H1 (cell line): Measurements from ENCODE around the gene ATPAF1. TPM values are rescaled to one million over a fixed set of nuclear protein-coding genes. Genes with fewer than 3 reads are reported as not detected.

Experiments used
- CTCF ChIA-PET: fragments of 300-600 bp; sonication (Branson Sonifier 250); formaldehyde crosslinking; loops from one replicate; lab custom pipeline; 2021; ENCODE audit not compliant: partially characterized antibody; lab: Charles Lee
- POLR2A ChIA-PET: fragments of 300-600 bp; sonication (Branson Sonifier 250); formaldehyde crosslinking; loops from one replicate; lab custom pipeline; 2021; ENCODE audit warnings: inconsistent platforms; ENCODE audit not compliant: partially characterized antibody; lab: Charles Lee
- DNase-seq, 2 experiments: peaks; one replicate each; pipeline versions ENCODE4 v3.0.0 to v3.0.0-alpha.2; 2010 to 2022; ENCODE audit warnings: low spot score in 2 of 2, low read depth in 1 of 2, mixed read lengths in 1 of 2
- FAIRE-seq: peaks from 2 replicates; lab custom pipeline; 2011; peaks lifted over from hg19 to GRCh38; lab: Jason Lieb, UNC
- H2AFZ ChIP-seq: 2 replicates; pipeline ENCODE4 v1.8.1; 2012; ENCODE audit warnings: low read length, inconsistent platforms
- H2AK5ac ChIP-seq: 2 replicates; pipeline ENCODE4 v1.6.1; 2013; ENCODE audit warnings: low read depth, low read length
- H2BK120ac ChIP-seq: replicated peaks from 2 replicates; pipeline ENCODE3; 2013; ENCODE audit warnings: low read depth, low read length, inconsistent platforms
- H2BK12ac ChIP-seq: 2 replicates; pipeline ENCODE4 v1.6.1; 2013; ENCODE audit warnings: low read depth, low read length
- H2BK15ac ChIP-seq: 2 replicates; pipeline ENCODE4 v1.6.1; 2013; ENCODE audit warnings: low read length
- H2BK20ac ChIP-seq: 2 replicates; pipeline ENCODE4 v1.6.1; 2013; ENCODE audit warnings: low read length
- H2BK5ac ChIP-seq: 2 replicates; pipeline ENCODE4 v1.6.1; 2013; ENCODE audit warnings: low read depth, low read length
- H3K14ac ChIP-seq: 2 replicates; pipeline ENCODE4 v1.6.1; 2013; ENCODE audit warnings: inconsistent platforms; ENCODE audit not compliant: insufficient read length
- H3K18ac ChIP-seq: 2 replicates; pipeline ENCODE4 v1.6.1; 2013; ENCODE audit warnings: low read length; ENCODE audit errors: extremely low read depth
- H3K23ac ChIP-seq: 2 replicates; pipeline ENCODE4 v1.6.1; 2013; ENCODE audit warnings: inconsistent platforms; ENCODE audit not compliant: insufficient read length
- H3K23me2 ChIP-seq: 2 replicates; pipeline ENCODE4 v1.6.1; 2013; ENCODE audit warnings: low read depth, low read length
- H3K27ac ChIP-seq: 2 replicates; pipeline ENCODE4 v1.6.1; 2011; ENCODE audit warnings: low read depth, low read length, inconsistent platforms
- H3K27me3 ChIP-seq, 4 experiments: replicated peaks in 1 of 4; 1 replicate in 1 of 4; 2 replicates in 3 of 4; pipeline versions ENCODE4 v1.6.1 to v1.8.1; 2011 to 2013; ENCODE audit warnings: low read length in 3 of 4, mild to moderate bottlenecking in 3 of 4, inconsistent platforms in 2 of 4, mixed read lengths in 2 of 4, moderate library complexity in 1 of 4; ENCODE audit not compliant: control insufficient read depth in 3 of 4, insufficient read depth in 3 of 4; ENCODE audit errors: extremely low read depth in 1 of 4
- H3K36me3 ChIP-seq, 4 experiments: 2 replicates each; pipeline versions ENCODE4 v1.6.1 to v1.8.1; 2011 to 2013; ENCODE audit warnings: mild to moderate bottlenecking in 4 of 4, low read length in 3 of 4, moderate library complexity in 2 of 4, control low read depth in 1 of 4, inconsistent platforms in 1 of 4; ENCODE audit not compliant: insufficient read depth in 4 of 4, control insufficient read depth in 2 of 4
- H3K4ac ChIP-seq: replicated peaks from 2 replicates; pipeline ENCODE3; 2013; ENCODE audit warnings: low read length, low read depth, mixed read lengths, inconsistent platforms; ENCODE audit not compliant: insufficient read length
- H3K4me1 ChIP-seq, 4 experiments: replicated peaks in 1 of 4; 1 replicate in 1 of 4; 2 replicates in 3 of 4; pipeline versions ENCODE4 v1.6.1 to v1.8.1; 2011 to 2013; ENCODE audit warnings: low read length in 3 of 4, inconsistent platforms in 2 of 4, mixed read lengths in 1 of 4; ENCODE audit not compliant: insufficient read depth in 4 of 4, control insufficient read depth in 3 of 4
- H3K4me2 ChIP-seq, 2 experiments: 2 replicates each; pipeline versions ENCODE4 v1.6.1 to v1.8.1; 2011 to 2013; ENCODE audit warnings: low read depth in 2 of 2, low read length in 2 of 2, control low read depth in 1 of 2, inconsistent platforms in 1 of 2, mild to moderate bottlenecking in 1 of 2; ENCODE audit not compliant: insufficient read depth in 1 of 2
- H3K4me3 ChIP-seq, 4 experiments: fragments of 200-600, 300-600 bp in 1 of 4; sonication (generic), shearing (Covaris generic), sonication (Bioruptor Twin) in 1 of 4; 2 replicates each; pipeline versions ENCODE4 v1.5.1 to v1.8.1; 2011 to 2016; ENCODE audit warnings: low read length in 4 of 4, low read depth in 3 of 4, control low read depth in 2 of 4, inconsistent platforms in 2 of 4, mild to moderate bottlenecking in 2 of 4, mixed read lengths in 1 of 4, moderate library complexity in 1 of 4; ENCODE audit not compliant: insufficient read depth in 2 of 4; ENCODE audit errors: extremely low read depth in 1 of 4
- H3K56ac ChIP-seq: replicated peaks from 2 replicates; pipeline ENCODE3; 2013; ENCODE audit warnings: low read depth, mild to moderate bottlenecking, mixed read lengths, low read length, inconsistent platforms; ENCODE audit not compliant: insufficient read length
- H3K79me1 ChIP-seq: 2 replicates; pipeline ENCODE4 v1.6.1; 2013; ENCODE audit warnings: low read depth, low read length, control low read depth
- H3K79me2 ChIP-seq, 2 experiments: 2 replicates each; pipeline versions ENCODE4 v1.6.1 to v1.8.1; 2012 to 2013; ENCODE audit warnings: low read length in 2 of 2, mild to moderate bottlenecking in 2 of 2, inconsistent platforms in 1 of 2; ENCODE audit not compliant: insufficient read depth in 2 of 2, control insufficient read depth in 1 of 2
- H3K9ac ChIP-seq, 4 experiments: replicated peaks in 1 of 4; 1 replicate in 1 of 4; 2 replicates in 3 of 4; pipeline versions ENCODE4 v1.6.1 to v1.8.1; 2011 to 2013; ENCODE audit warnings: low read depth in 3 of 4, low read length in 3 of 4, control low read depth in 2 of 4, mild to moderate bottlenecking in 2 of 4, moderate library complexity in 2 of 4, inconsistent platforms in 1 of 4; ENCODE audit errors: extremely low read depth in 1 of 4
- H3K9me3 ChIP-seq, 2 experiments: 2 replicates each; pipeline versions ENCODE4 v1.6.1 to v1.8.1; 2012 to 2013; ENCODE audit warnings: mild to moderate bottlenecking in 2 of 2, moderate library complexity in 2 of 2, control low read depth in 1 of 2, inconsistent platforms in 1 of 2, low read depth in 1 of 2, low read length in 1 of 2, mixed read lengths in 1 of 2; ENCODE audit not compliant: insufficient read depth in 2 of 2
- H4K20me1 ChIP-seq, 2 experiments: replicated peaks in 1 of 2; 2 replicates each; pipeline versions ENCODE3 to v1.8.1; 2011 to 2013; ENCODE audit warnings: inconsistent platforms in 2 of 2, low read length in 2 of 2, mild to moderate bottlenecking in 1 of 2; ENCODE audit not compliant: insufficient read depth in 2 of 2, control insufficient read depth in 1 of 2
- H4K5ac ChIP-seq: 2 replicates; pipeline ENCODE4 v1.6.1; 2013; ENCODE audit warnings: low read length, low read depth, mixed read lengths, inconsistent platforms; ENCODE audit not compliant: insufficient read length
- H4K8ac ChIP-seq: 2 replicates; pipeline ENCODE4 v1.8.0; 2013; ENCODE audit warnings: mild to moderate bottlenecking, moderate library complexity, low read length, inconsistent platforms; ENCODE audit not compliant: insufficient read depth; ENCODE audit errors: extremely low read depth
- H4K91ac ChIP-seq: replicated peaks from 2 replicates; pipeline ENCODE3; 2013; ENCODE audit warnings: low read length, mixed read lengths, inconsistent platforms; ENCODE audit not compliant: insufficient read length
- CBX8 ChIP-seq: fragments of 300-800, 300-1000 bp; sonication (generic); IDR thresholded peaks from 2 replicates; pipeline ENCODE4 v1.7.1; 2016; ENCODE audit warnings: low read depth, low read length, borderline replicate concordance
- EGR1 ChIP-seq: IDR thresholded peaks from 2 replicates; pipeline ENCODE4 v1.6.1; 2011; ENCODE audit warnings: low read depth, low read length, borderline replicate concordance
- GTF2F1 ChIP-seq: IDR thresholded peaks from 2 replicates; pipeline ENCODE4 v1.6.1; 2012; ENCODE audit warnings: low read depth, low read length, improper control_type of control experiment, borderline replicate concordance
- MAX ChIP-seq: IDR thresholded peaks from 2 replicates; pipeline ENCODE4 v1.6.1; 2012; ENCODE audit warnings: inconsistent platforms
- PHF8 ChIP-seq: fragments of 200-600 bp; sonication (generic); conservative IDR thresholded peaks from 2 replicates; pipeline ENCODE4 v1.7.1; 2012; ENCODE audit warnings: low read depth, mild to moderate bottlenecking, inconsistent platforms, low read length, moderate library complexity
- POU5F1 ChIP-seq: IDR thresholded peaks from 2 replicates; pipeline ENCODE4 v1.6.1; 2011; ENCODE audit warnings: low read depth, mild to moderate bottlenecking, low read length, moderate library complexity
- RNF2 ChIP-seq: fragments of 200-900, 300-1000 bp; sonication (generic); IDR thresholded peaks from 2 replicates; pipeline ENCODE4 v1.7.1; 2016; ENCODE audit warnings: borderline replicate concordance, low read depth, mild to moderate bottlenecking, antibody characterized with exemption, low read length; ENCODE audit not compliant: poor library complexity, severe bottlenecking; ENCODE audit errors: missing control alignments
- RXRA ChIP-seq: IDR thresholded peaks from 2 replicates; pipeline ENCODE4 v1.6.1; 2011; ENCODE audit warnings: low read depth, mild to moderate bottlenecking, low read length, moderate library complexity; ENCODE audit not compliant: insufficient read depth
- SIN3A ChIP-seq, 2 experiments: IDR thresholded peaks in 1 of 2; conservative IDR thresholded peaks in 1 of 2; 2 replicates each; pipeline ENCODE4 v1.6.1; 2011 to 2012; ENCODE audit warnings: low read length in 2 of 2, improper control_type of control experiment in 1 of 2, low read depth in 1 of 2, mild to moderate bottlenecking in 1 of 2
- SIRT6 ChIP-seq: IDR thresholded peaks from one replicate; pipeline ENCODE4 v1.7.1; 2012; ENCODE audit warnings: low read length, inconsistent platforms
- SIX5 ChIP-seq: IDR thresholded peaks from 2 replicates; pipeline ENCODE4 v1.6.1; 2011; ENCODE audit warnings: mild to moderate bottlenecking, low read depth, low read length
- SUZ12 ChIP-seq: fragments of 200-600 bp; sonication (generic); IDR thresholded peaks from 2 replicates; pipeline ENCODE4 v1.6.1; 2012; ENCODE audit warnings: mild to moderate bottlenecking, inconsistent platforms, low read length, moderate library complexity, mixed read lengths
- WGBS, 2 experiments: shearing (Covaris generic) in 1 of 2; methylation state at CpG; one replicate each; pipeline versions ENCODE4 v1.1.6 to v1.1.7; 2013 to 2015; ENCODE audit warnings: low lambda C conversion rate in 2 of 2, mixed read lengths in 2 of 2, inconsistent platforms in 1 of 2, low coverage in 1 of 2, missing lambda C conversion rate in 1 of 2; ENCODE audit not compliant: insufficient replicate concordance in 2 of 2, insufficient coverage in 1 of 2, insufficient read length in 1 of 2; ENCODE audit errors: extremely low coverage in 1 of 2, missing lambda C conversion rate in 1 of 2; 5-methylcytosine and 5-hydroxymethylcytosine counted together
- polyA plus RNA-seq, 7 experiments: library from polyadenylated mRNA; depleted of rRNA in 3 of 7; stranded (reverse) in 5 of 7; unstranded in 2 of 7; fragments of >200 nt in 5 of 7; fragments of 200-250 nt in 2 of 7; gene quantifications; 1 replicate in 5 of 7; 2 replicates in 1 of 7; 4 replicates in 1 of 7; pipeline versions ENCODE4 v1.2.1 to v1.2.3, GENCODE V29; 2011 to 2013; ENCODE audit warnings: missing spikeins in 2 of 7, mixed read lengths in 2 of 7
- total RNA-seq: library from RNA; stranded (reverse); fragmentation: NEBNext Ultra II Directional; extraction: Animal tissue kit (Norgen Biotek cat#: 25700); gene quantifications from 2 replicates; pipeline ENCODE4 v1.2.1, GENCODE V29; 2021

Gene ATPAF1
- total and polyA plus RNA-seq, 2 of the 8 experiments (the other 6 are each of a cell fraction or from before 2014, with no cell fraction given) = 46.7 to 55.9 TPM

GRCh38 chr1:46618754-46619415, 49.3 kb downstream of the ATPAF1 start:
- WGBS, 2 experiments = 80% methylated on average over 4 of the region's 4 CpGs; no CpG with 5 or more reads in 1 of the 2 experiments
- Histone ChIP-seq H3K4ac (no peak overlapping the region), H3K79me1 (no peaks in the 10 kb centered on the region), H3K4me1 (peaks cover 6 to 19% (median 11%) of the 10 kb centered on the region in 4 experiments; a peak in 6 of 7 replicates), H2BK15ac (peak overlapping the region; percentile 61; the same call in 1 of the 2 replicates), H3K79me2 (no peaks in the 10 kb centered on the region), H3K14ac (no peak overlapping the region), H3K4me3 (no peak overlapping the region), H2BK120ac (no peak overlapping the region), H3K27me3 (peaks cover 0 to 11% (median 9%) of the 10 kb centered on the region in 4 experiments; a peak in 5 of 7 replicates), H3K9me3 (no peaks in the 10 kb centered on the region), H4K5ac (no peak overlapping the region), H2AK5ac (0 out of 2 replicates have a peak overlapping the region, but pooled peaks have one; percentile 19), H3K9ac (no peak overlapping the region), H3K27ac (no peak overlapping the region), H2BK12ac (no peak overlapping the region), H4K20me1 (no peaks in the 10 kb centered on the region), H3K36me3 (no peaks in the 10 kb centered on the region), H3K56ac (no peak overlapping the region), H3K4me2 (no peak overlapping the region), H4K8ac (no peak overlapping the region), H3K23me2 (peaks cover 7% of the 10 kb centered on the region; the same call in 1 of the 2 replicates), H3K23ac (no peak overlapping the region), H2AFZ (no peak overlapping the region), H2BK20ac (no peak overlapping the region), H2BK5ac (no peak overlapping the region), H4K91ac (no peak overlapping the region), H3K18ac (no peak overlapping the region)
- DNase-seq = no peak
- FAIRE-seq = no peak
- ChIA-PET POLR2A (interaction anchor here (1.7 to 2.1 kb wide), 2 partner anchors 12 to 14 kb away, joined by 5 to 6 read pairs; partner anchors contain the start of gene MKNK1), CTCF (interaction anchor here (1.2 to 14.2 kb wide), 7 partner anchors 15 to 142 kb away, joined by 3 to 126 read pairs (median 7); partner anchors contain the start of gene MKNK1)
- no peak for TF ChIP-seq GTF2F1
- no peak for TF ChIP-seq CBX8
- no peak for TF ChIP-seq RXRA
- no peak for TF ChIP-seq SUZ12
- TF ChIP-seq SIX5 = no peak
- no peak for TF ChIP-seq POU5F1
- TF ChIP-seq SIRT6 = no peak
- no peak for TF ChIP-seq EGR1
- no peak for TF ChIP-seq SIN3A (conservative IDR thresholded peaks at IDR 0.05 in 1 of 2, IDR thresholded peaks at IDR 0.05 in 1 of 2; ENCODE audit: low read depth in 1 of 2, low read length in 2 of 2)
- no peak for TF ChIP-seq MAX
- no peak for TF ChIP-seq RNF2
- TF ChIP-seq PHF8 = no peak
